HepG2 (cell line): Measurements from ENCODE around the gene GDF15. TPM values are rescaled to one million over a fixed set of nuclear protein-coding genes. Genes with fewer than 3 reads are reported as not detected.

Experiments
- BRCA1 ChIP-seq: sonication (generic); formaldehyde crosslinking; IDR thresholded peaks from 2 replicates; pipeline ENCODE4 v1.4.0; 2020; ENCODE audit warnings: missing genetic modification reagents
- DMAP1 ChIP-seq: IDR thresholded peaks from 2 replicates; pipeline ENCODE4 v1.6.1; 2016
- MED1 ChIP-seq: sonication (generic); formaldehyde crosslinking; IDR thresholded peaks from 2 replicates; pipeline ENCODE4 v1.4.0; 2020; ENCODE audit warnings: missing genetic modification reagents
- PCBP1 ChIP-seq: fragments of 200-400 bp; formaldehyde crosslinking; IDR thresholded peaks from 2 replicates; pipeline ENCODE4 v1.6.1; 2017; ENCODE audit warnings: mild to moderate bottlenecking, low read depth, low read length, borderline replicate concordance
- SIN3A ChIP-seq: IDR thresholded peaks from 2 replicates; pipeline ENCODE4 v1.6.1; 2011; ENCODE audit warnings: low read depth, mild to moderate bottlenecking, control low read depth, low read length, borderline replicate concordance
- SMARCC2 ChIP-seq: fragments of 450-650 bp; IDR thresholded peaks from 2 replicates; pipeline ENCODE4 v1.6.1; 2017; ENCODE audit warnings: antibody characterized with exemption, mild to moderate bottlenecking
- SOX6 ChIP-seq, 2 experiments: fragments of 450-650 bp in 1 of 2; sonication (generic) in 1 of 2; formaldehyde crosslinking in 1 of 2; IDR thresholded peaks; 2 replicates each; pipeline versions ENCODE4 v1.4.0 to v1.6.1; 2017 to 2020; ENCODE audit warnings: antibody characterized with exemption in 1 of 2, mild to moderate bottlenecking in 1 of 2, missing genetic modification reagents in 1 of 2
- ZBTB1 ChIP-seq: sonication (generic); formaldehyde crosslinking; IDR thresholded peaks from 2 replicates; pipeline ENCODE4 v1.4.0; 2020; ENCODE audit warnings: missing genetic modification reagents, borderline replicate concordance
- ZBTB2 ChIP-seq: sonication (generic); formaldehyde crosslinking; IDR thresholded peaks from 2 replicates; pipeline ENCODE4 v1.8.0; 2022; ENCODE audit warnings: low read depth, missing genetic modification reagents
- ZMAT3 ChIP-seq: sonication (generic); formaldehyde crosslinking; conservative IDR thresholded peaks from 2 replicates; pipeline ENCODE4 v1.7.0; 2021; ENCODE audit warnings: missing genetic modification reagents
- ZNF143 ChIP-seq: sonication (generic); formaldehyde crosslinking; IDR thresholded peaks from 2 replicates; pipeline ENCODE4 v1.4.0; 2020; ENCODE audit warnings: missing genetic modification reagents
- ZNF383 ChIP-seq: sonication (generic); formaldehyde crosslinking; IDR thresholded peaks from 2 replicates; pipeline ENCODE4 v1.4.0; 2020; ENCODE audit warnings: missing genetic modification reagents, mild to moderate bottlenecking, borderline replicate concordance
- ZNF414 ChIP-seq: sonication (generic); formaldehyde crosslinking; IDR thresholded peaks from 2 replicates; pipeline ENCODE4 v1.5.0; 2020; ENCODE audit warnings: missing genetic modification reagents
- ZNF574 ChIP-seq: sonication (generic); formaldehyde crosslinking; IDR thresholded peaks from 2 replicates; pipeline ENCODE4 v1.4.0; 2020; ENCODE audit warnings: missing genetic modification reagents
- ZNF619 ChIP-seq: sonication (generic); formaldehyde crosslinking; IDR thresholded peaks from 2 replicates; pipeline ENCODE4 v1.4.0; 2020; ENCODE audit warnings: mild to moderate bottlenecking, missing genetic modification reagents
- ZNF878 ChIP-seq: sonication (generic); formaldehyde crosslinking; IDR thresholded peaks from 2 replicates; pipeline ENCODE4 v1.8.1; 2023; ENCODE audit warnings: mild to moderate bottlenecking, missing genetic modification reagents, moderate library complexity
- ZSCAN30 ChIP-seq: sonication (generic); formaldehyde crosslinking; IDR thresholded peaks from 2 replicates; pipeline ENCODE4 v1.5.0; 2020; ENCODE audit warnings: mild to moderate bottlenecking, missing genetic modification reagents
- ZXDC ChIP-seq: sonication (generic); formaldehyde crosslinking; IDR thresholded peaks from 2 replicates; pipeline ENCODE4 v1.5.0; 2020; ENCODE audit warnings: mild to moderate bottlenecking, missing genetic modification reagents
- polyA plus RNA-seq, 8 experiments: library from polyadenylated mRNA; depleted of rRNA in 3 of 8; stranded (reverse) in 7 of 8; unstranded in 1 of 8; fragments of >200 nt; fragmentation: Illumina TruSeq in 4 of 8; extraction: Trizol in 4 of 8; gene quantifications; 2 replicates each; pipeline versions ENCODE4 v1.2.1 to v1.2.3, GENCODE V29; 2011 to 2016; ENCODE audit warnings: low read depth in 4 of 8, missing spikeins in 1 of 8, mixed read lengths in 1 of 8; ENCODE audit not compliant: insufficient read depth in 1 of 8
- total RNA-seq, 5 experiments: library from RNA; depleted of rRNA; stranded (reverse); fragments of >200 nt; fragmentation: Illumina TruSeq; extraction: Trizol; gene quantifications; 2 replicates each; pipeline ENCODE4 v1.2.3, GENCODE V29; 2016; ENCODE audit warnings: low read depth in 1 of 5
- TF ChIP-seq, protein P1 (sequence below): sonication (generic); formaldehyde crosslinking; IDR thresholded peaks from 2 replicates; pipeline ENCODE4 v1.5.1; 2020; ENCODE audit warnings: mild to moderate bottlenecking, missing genetic modification reagents, moderate library complexity

The GDF15 gene
- total and polyA plus RNA-seq, 2 of the 13 experiments (the other 11 are each of a cell fraction or from before 2014, with no cell fraction given) = 146 to 422 TPM

GRCh38 chr19:18417250-18418028 lies 31.5 kb downstream of the GDF15 start (continued):
- peak; percentile 55 for TF ChIP-seq ZNF574 (CRISPR knock-in tag)
- TF ChIP-seq BRCA1 (CRISPR knock-in tag) = no peak
- TF ChIP-seq SIN3A = 0 out of 2 replicates have a peak, but pooled peaks have one; percentile 46
- TF ChIP-seq ZSCAN30 = 0 out of 2 replicates have a peak, but pooled peaks have one; percentile 45
- TF ChIP-seq ZXDC (CRISPR knock-in tag) = 0 out of 2 replicates have a peak, but pooled peaks have one; percentile 61
- peak; percentile 54 for TF ChIP-seq MED1 (CRISPR knock-in tag)
- TF ChIP-seq ZNF143 (CRISPR knock-in tag) = peak; percentile 45; the same call in 1 of the 2 replicates
- TF ChIP-seq, protein P1, sequence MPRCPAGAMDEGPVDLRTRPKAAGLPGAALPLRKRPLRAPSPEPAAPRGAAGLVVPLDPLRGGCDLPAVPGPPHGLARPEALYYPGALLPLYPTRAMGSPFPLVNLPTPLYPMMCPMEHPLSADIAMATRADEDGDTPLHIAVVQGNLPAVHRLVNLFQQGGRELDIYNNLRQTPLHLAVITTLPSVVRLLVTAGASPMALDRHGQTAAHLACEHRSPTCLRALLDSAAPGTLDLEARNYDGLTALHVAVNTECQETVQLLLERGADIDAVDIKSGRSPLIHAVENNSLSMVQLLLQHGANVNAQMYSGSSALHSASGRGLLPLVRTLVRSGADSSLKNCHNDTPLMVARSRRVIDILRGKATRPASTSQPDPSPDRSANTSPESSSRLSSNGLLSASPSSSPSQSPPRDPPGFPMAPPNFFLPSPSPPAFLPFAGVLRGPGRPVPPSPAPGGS (CRISPR knock-in tag) = peak; percentile 72; the same call in 1 of the 2 replicates
- TF ChIP-seq ZNF414 (CRISPR knock-in tag) = no peak
- TF ChIP-seq ZBTB1 (CRISPR knock-in tag) = no peak
- peak; percentile 75 for TF ChIP-seq ZNF878
- TF ChIP-seq ZNF383 (CRISPR knock-in tag) = no peak
- TF ChIP-seq ZMAT3 (CRISPR knock-in tag) = 0 out of 2 replicates have a peak, but pooled peaks have one; percentile 38
- TF ChIP-seq DMAP1 (CRISPR knock-in tag) = no peak
- 0 out of 2 replicates have a peak, but pooled peaks have one; percentile 38 for TF ChIP-seq ZNF619
- TF ChIP-seq ZBTB2 (CRISPR knock-in tag) = peak; percentile 89
- no peak for TF ChIP-seq SMARCC2
- 0 out of 2 replicates have a peak, but pooled peaks have one; percentile 29 for TF ChIP-seq PCBP1
- TF ChIP-seq SOX6 (IDR thresholded peaks at IDR 0.05) = no peak
- TF ChIP-seq SOX6 (CRISPR knock-in tag; IDR thresholded peaks at IDR 0.05) = peak; percentile 17; the same call in 1 of the 2 replicates
